Spleen (tissue), 7 donors: Measurements from ENCODE around the gene C10orf90.

Experiments
- POLR2A ChIP-seq, 3 donors: fragments of 450-650 bp; IDR thresholded peaks; one replicate each; pipeline ENCODE4 v1.5.1; 2017; ENCODE audit warnings: antibody characterized with exemption in 3 of 3, mild to moderate bottlenecking in 1 of 3
- POLR2AphosphoS5 ChIP-seq, 3 donors: sonication (generic); formaldehyde crosslinking; IDR thresholded peaks; one replicate each; pipeline ENCODE4 v1.5.1; 2017; ENCODE audit warnings: antibody characterized with exemption in 3 of 3
- TF ChIP-seq, protein P1 (sequence below), 11 experiments: fragments of 200-600 bp in 7 of 11; fragments of 450-650 bp in 4 of 11; sonication (generic) in 4 of 11; IDR thresholded peaks in 8 of 11; conservative IDR thresholded peaks in 3 of 11; 1 replicate in 7 of 11; 2 replicates in 4 of 11; pipeline versions ENCODE4 v1.4.0 to v1.8.0; 2016 to 2021; ENCODE audit warnings: antibody characterized with exemption in 11 of 11, inconsistent platforms in 4 of 11, mild to moderate bottlenecking in 1 of 11
- donor health status: DM: no; HTN: no; CAD: no; lungs with moderate emphysema.
- donor health status: DM: no; HTN: no; CAD: no.
- donor health status: DM: no; HTN: no; CAD: no.

GRCh38 chr10:126430512-126430911 lies 240.0 kb downstream of the C10orf90 start:
- TF ChIP-seq, protein P1, sequence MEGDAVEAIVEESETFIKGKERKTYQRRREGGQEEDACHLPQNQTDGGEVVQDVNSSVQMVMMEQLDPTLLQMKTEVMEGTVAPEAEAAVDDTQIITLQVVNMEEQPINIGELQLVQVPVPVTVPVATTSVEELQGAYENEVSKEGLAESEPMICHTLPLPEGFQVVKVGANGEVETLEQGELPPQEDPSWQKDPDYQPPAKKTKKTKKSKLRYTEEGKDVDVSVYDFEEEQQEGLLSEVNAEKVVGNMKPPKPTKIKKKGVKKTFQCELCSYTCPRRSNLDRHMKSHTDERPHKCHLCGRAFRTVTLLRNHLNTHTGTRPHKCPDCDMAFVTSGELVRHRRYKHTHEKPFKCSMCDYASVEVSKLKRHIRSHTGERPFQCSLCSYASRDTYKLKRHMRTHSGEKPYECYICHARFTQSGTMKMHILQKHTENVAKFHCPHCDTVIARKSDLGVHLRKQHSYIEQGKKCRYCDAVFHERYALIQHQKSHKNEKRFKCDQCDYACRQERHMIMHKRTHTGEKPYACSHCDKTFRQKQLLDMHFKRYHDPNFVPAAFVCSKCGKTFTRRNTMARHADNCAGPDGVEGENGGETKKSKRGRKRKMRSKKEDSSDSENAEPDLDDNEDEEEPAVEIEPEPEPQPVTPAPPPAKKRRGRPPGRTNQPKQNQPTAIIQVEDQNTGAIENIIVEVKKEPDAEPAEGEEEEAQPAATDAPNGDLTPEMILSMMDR (IDR thresholded peaks at IDR 0.05 in 8 of 11, conservative IDR thresholded peaks at IDR 0.05 in 3 of 11) = no peak
- no peak for TF ChIP-seq POLR2AphosphoS5 (IDR thresholded peaks at IDR 0.05)
- no peak for TF ChIP-seq POLR2A (IDR thresholded peaks at IDR 0.05)
